Stimulated activated naive CD8-positive, alpha-beta T cell treated with anti-CD3 and anti-CD28 coated beads, Interleukin-15, Interleukin-2, amounts not matched to agents 100 ng/mL and 50 ng/mL, for 24 hours (primary cell): ENCODE data around the gene PROK2.

ENCODE experiments used
- H3K27ac Mint-ChIP-seq: one replicate; pipeline ENCODE4 v1.8.0; 2021; ENCODE audit warnings: mild to moderate bottlenecking, mixed read lengths
- H3K27me3 Mint-ChIP-seq: one replicate; pipeline ENCODE4 v1.8.0; 2021; ENCODE audit warnings: mixed read lengths
- H3K36me3 Mint-ChIP-seq: one replicate; pipeline ENCODE4 v1.8.0; 2021; ENCODE audit warnings: low read depth, mixed read lengths
- H3K4me1 Mint-ChIP-seq: one replicate; pipeline ENCODE4 v1.8.0; 2021; ENCODE audit warnings: low read depth, mixed read lengths
- H3K4me3 Mint-ChIP-seq: one replicate; pipeline ENCODE4 v1.8.0; 2021; ENCODE audit warnings: mild to moderate bottlenecking, mixed read lengths
- H3K9me3 Mint-ChIP-seq: one replicate; pipeline ENCODE4 v1.8.0; 2021; ENCODE audit warnings: mixed read lengths

PROK2 gene

DNA sequence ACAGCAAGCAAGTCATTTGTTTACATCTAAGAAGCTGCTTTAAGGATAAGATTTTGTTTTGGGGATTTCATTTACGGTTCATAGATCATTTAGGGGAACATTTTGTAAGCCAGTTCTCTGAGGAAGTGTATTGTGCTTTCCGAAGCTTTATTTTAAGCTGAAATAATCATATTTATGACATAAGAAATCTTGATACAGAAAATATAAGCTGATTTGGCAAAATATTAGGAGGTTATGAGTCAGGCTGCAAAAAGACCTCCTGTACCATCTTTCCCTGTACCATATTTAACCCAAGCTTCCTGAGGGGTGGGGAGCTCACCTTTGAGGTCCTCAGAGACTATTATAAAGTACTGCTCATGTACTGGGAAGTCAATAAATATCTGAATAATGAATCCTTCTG, 51.6 kb downstream of the PROK2 start:
- H3K36me3 Mint-ChIP-seq = no peaks in the 10 kb centered on the region
- H3K27ac Mint-ChIP-seq = no peak overlapping the region
- peaks cover 8% of the 10 kb centered on the region for H3K9me3 Mint-ChIP-seq
- peaks cover 8% of the 10 kb centered on the region for H3K27me3 Mint-ChIP-seq
- no peak overlapping the region for H3K4me3 Mint-ChIP-seq
- peaks cover 10% of the 10 kb centered on the region for H3K4me1 Mint-ChIP-seq

DNA sequence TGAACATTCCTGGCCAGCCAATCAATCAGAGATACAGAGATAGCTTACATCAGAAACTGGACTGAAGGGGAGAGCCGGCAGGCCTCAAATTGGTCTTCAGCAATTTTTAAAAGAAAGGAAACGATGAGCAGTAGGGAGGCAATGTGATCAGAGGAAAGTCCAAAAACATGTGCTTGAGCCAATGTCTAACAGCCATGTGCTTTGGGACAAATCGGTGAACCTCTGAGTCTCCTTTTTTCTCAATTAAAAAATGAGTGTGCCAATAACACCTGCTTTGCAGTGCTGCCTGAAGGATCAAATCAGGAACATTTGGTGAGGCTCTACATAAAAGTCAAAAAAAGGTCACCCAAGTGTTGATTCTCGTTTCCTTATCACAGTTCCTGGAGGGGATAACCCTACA, 52.3 kb downstream of the PROK2 start:
- H3K4me1 Mint-ChIP-seq = peaks cover 10% of the 10 kb centered on the region
- H3K9me3 Mint-ChIP-seq = peaks cover 8% of the 10 kb centered on the region
- H3K36me3 Mint-ChIP-seq = no peaks in the 10 kb centered on the region
- H3K4me3 Mint-ChIP-seq = no peak overlapping the region
- no peak overlapping the region for H3K27ac Mint-ChIP-seq
- peaks cover 1% of the 10 kb centered on the region for H3K27me3 Mint-ChIP-seq

DNA sequence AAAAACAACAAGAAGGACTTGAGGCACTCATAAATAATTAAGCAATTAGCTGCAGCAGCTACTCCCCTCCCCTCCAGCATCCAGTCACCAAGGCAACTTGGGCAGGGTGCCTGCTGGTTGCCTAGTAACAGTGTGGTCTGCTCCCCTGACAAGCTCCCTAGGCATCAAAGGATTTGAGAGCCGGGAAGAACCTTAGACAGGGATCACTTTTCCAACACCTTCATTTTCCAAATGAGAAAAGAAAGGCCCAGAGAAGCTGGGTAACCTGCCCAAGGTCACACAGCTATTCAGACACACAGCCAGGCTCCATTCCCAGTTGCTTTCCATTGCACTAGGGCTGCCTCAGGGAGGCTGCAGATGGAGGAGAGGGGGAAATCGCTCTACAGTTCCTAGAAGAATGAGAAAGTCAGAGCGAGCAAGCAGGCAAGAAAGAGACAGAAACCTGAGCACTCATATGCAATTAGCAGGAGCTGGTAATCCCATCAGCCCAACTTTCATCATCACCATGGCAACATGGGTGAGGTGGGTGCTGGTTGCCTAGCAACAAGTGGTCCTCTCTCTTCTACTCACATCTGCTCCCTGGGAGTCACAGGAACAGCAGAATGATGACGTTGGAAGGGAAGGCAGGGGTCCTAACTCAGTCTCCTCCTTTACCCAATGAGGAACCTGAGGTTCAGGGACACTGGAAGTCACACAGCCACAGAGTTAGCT, 56.2 kb downstream of the PROK2 start:
- Mint-ChIP-seq H3K27me3 (no peaks in the 10 kb centered on the region), H3K27ac (no peak overlapping the region), H3K4me1 (peaks cover 32% of the 10 kb centered on the region)

DNA sequence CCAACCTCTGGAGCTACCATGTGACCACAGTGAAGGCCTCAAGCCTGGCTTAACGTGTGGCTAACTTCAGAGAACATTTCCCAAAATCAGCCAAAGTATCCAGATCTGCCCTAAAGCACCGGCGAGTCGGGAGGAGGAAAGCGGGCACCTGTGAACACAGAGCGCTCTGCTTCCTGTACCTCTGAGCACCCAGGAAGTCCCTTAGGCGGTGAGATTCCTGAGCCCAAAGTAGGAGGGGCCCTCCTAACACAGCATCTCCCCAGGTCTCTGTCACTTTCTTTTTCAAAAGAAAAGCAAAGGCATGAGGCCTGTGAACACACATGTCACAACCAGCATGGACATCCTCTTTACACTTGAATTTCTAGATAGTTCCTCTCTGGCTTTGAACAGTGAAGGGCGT, 58.8 kb downstream of the PROK2 start:
- H3K9me3 Mint-ChIP-seq = no peaks in the 10 kb centered on the region
- H3K27ac Mint-ChIP-seq = peak overlapping the region; percentile 90
- H3K4me3 Mint-ChIP-seq = peak overlapping the region; percentile 86
- H3K36me3 Mint-ChIP-seq = no peaks in the 10 kb centered on the region
- H3K27me3 Mint-ChIP-seq = no peaks in the 10 kb centered on the region
- H3K4me1 Mint-ChIP-seq = peaks cover 59% of the 10 kb centered on the region

More for the DNA sequence above, 56.2 kb downstream of the PROK2 start:
- no peaks in the 10 kb centered on the region for H3K9me3 Mint-ChIP-seq
- no peak overlapping the region for H3K4me3 Mint-ChIP-seq
- H3K36me3 Mint-ChIP-seq = no peaks in the 10 kb centered on the region

DNA sequence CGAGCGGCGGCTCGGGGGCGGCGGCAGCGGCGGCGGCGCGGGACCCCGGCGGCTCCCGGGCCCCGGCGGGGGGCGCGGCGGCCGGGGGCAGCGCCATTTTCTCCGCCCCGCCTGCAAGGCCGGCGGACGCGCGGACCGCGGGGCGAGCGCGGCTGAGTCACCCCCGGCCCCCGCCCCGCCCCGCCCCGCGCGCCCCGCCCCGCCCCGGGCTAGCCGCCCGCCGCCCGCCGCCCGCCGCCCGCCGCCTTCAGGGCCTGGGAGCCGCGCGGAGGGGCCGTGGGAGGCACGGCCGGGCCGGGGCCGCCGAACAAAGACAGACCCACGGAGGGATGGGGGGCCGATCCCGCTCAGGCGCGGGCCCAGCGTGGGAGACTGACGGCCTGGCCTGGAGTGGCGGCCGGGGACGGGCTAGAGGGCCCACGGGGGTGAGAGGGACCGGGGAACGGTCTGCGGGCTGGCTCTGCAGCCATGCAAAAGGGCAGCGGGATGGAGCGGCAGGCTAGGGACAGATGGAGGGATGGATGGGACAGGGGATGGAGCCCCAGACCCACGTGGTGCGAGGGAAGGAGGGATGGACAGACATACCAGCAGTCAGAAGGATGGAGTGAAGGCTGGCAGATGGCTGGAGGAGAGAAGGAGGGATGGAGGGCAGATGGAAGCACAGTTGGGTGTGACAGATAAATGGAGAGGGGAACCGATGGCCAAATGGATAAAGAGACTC, 59.5 kb downstream of the PROK2 start, which contains the start of gene EIF4E3:
TSS of gene EIF4E3 (minus strand) at position 132 of the 721 bp plus-strand sequence. CDS start at position 97, 35 bp downstream.
- peak within 1 kb of the TSS; percentile 86 for H3K4me3 Mint-ChIP-seq

DNA sequence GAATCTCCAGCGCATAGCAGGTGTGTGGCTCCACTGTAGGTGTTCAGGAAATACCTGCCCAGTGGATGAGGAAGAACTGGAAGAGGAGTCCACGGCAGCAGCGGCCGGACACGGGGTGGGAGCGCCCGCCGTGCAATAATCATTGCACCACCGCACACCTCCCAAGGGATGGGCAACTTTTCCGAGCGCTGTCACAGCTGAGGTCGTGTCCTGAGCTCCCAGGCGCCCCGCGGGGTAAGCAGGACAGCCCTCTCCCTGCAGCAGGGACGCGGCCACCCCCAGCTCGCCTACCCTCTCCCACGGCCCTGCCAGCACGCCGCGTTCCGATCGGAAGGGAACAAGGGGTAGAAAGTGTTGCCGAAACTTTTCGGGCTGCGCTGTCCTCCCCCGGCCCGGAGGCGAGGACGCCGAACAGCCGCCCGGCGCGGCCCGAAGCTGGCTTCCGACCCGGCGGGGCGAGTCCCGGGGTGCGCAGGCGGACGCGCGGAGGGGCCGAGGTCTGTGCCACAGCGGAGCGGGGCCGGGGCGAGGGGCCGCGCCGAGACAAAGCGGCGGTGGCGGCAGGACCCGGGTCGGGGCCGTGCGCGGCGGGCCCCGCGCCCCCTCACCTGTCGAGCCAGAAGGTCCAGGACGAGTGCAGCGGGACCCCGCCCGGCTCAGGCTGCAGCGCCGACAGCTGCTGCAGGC, 60.2 kb downstream of the PROK2 start:
- Mint-ChIP-seq H3K4me1 (peaks cover 62% of the 10 kb centered on the region), H3K4me3 (peak overlapping the region; percentile 85), H3K9me3 (no peaks in the 10 kb centered on the region), H3K27ac (peak overlapping the region; percentile 91), H3K27me3 (no peaks in the 10 kb centered on the region), H3K36me3 (peaks cover 7% of the 10 kb centered on the region)

More for the DNA sequence above, 59.5 kb downstream of the PROK2 start, which contains the start of gene EIF4E3:
- Mint-ChIP-seq H3K27me3 (no peaks in the 10 kb centered on the region), H3K4me1 (peaks cover 66% of the 10 kb centered on the region), H3K27ac (peak within 1 kb of the TSS; percentile 91), H3K36me3 (peaks cover 5% of the 10 kb centered on the region), H3K9me3 (no peaks in the 10 kb centered on the region)

DNA sequence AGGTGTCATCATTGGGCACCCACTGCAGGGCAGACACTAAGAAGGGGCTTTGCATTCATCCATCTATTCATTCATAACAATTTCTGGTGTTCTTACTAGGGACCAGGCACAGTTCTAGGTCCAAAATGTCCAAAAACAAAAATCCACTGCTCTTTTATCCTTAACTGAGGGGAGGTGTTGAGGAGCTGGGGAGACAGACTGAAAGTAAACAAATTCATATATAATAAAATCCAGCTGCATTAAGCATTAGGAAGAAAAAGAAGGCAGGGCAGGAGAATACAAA, 60.8 kb downstream of the PROK2 start:
- Mint-ChIP-seq H3K36me3 (peaks cover 11% of the 10 kb centered on the region), H3K27me3 (no peaks in the 10 kb centered on the region), H3K4me1 (peaks cover 63% of the 10 kb centered on the region), H3K27ac (peak overlapping the region; percentile 91), H3K4me3 (peak overlapping the region; percentile 85), H3K9me3 (no peaks in the 10 kb centered on the region)

DNA sequence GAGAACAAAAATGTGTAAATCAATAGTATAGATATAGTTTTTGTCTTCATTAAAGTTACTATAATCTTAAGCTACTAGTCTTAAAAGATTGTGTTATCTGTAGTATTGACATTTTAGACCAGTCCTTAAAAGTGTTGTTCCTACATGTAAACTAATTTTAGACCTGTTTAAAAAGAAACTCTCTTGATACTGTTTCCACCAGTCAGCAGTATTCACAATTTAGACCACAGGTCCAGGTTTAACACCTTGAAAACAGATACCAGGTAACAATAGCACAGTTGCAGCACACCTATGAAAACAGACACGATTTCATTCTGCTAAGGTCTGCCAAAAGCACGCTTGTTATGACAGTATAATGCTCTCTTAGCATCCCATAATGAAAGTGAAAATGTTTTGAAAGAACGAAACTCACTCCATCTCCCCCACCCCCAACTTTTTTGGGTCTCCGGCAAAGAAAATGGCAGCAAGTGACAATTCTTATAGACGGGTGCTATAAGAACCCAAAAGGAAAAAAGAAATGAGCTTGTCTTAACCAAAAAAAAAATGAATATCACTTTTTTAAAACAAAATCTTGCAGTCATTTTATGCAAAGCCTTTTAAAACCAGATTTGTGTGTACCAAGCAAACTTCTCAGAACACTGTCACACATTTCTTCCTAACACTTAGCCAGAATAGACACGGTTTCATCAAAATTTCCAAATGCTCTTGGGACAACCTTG, 61.3 kb downstream of the PROK2 start:
- H3K4me3 Mint-ChIP-seq = peak overlapping the region; percentile 85
- peaks cover 12% of the 10 kb centered on the region for H3K36me3 Mint-ChIP-seq
- H3K4me1 Mint-ChIP-seq = peaks cover 68% of the 10 kb centered on the region
- peak overlapping the region; percentile 91 for H3K27ac Mint-ChIP-seq
- no peaks in the 10 kb centered on the region for H3K9me3 Mint-ChIP-seq
- no peaks in the 10 kb centered on the region for H3K27me3 Mint-ChIP-seq

DNA sequence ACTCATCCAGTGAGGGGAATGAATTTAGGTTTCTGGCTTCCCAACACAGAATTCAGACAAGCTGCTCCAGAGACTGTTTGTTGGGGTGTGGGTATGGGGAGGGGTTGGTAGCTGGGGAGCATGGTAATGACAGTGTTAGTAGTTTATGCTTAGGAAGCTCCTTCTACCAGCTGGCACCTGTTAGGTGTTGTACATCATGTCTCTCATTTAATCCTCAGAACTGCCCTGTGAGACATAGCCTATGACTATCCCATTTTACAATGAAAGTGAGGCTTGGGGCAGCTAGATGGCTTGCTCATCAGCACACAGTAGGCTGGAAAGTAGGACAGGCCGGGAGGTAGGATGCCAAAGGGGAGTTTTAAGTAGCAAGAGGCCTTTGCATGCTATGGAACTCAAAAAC, 62.3 kb downstream of the PROK2 start:
- Mint-ChIP-seq H3K9me3 (no peaks in the 10 kb centered on the region), H3K4me1 (peaks cover 76% of the 10 kb centered on the region), H3K27ac (peak overlapping the region; percentile 98), H3K4me3 (peak overlapping the region; percentile 85), H3K27me3 (no peaks in the 10 kb centered on the region), H3K36me3 (peaks cover 12% of the 10 kb centered on the region)
